ENCODE data around the gene CD207. TPM values are rescaled to one million over a fixed set of nuclear protein-coding genes. Genes with fewer than 3 reads are reported as not detected.

Gene CD207
- total and polyA plus RNA-seq, 2 experiments from 2014 or later = not detected

DNA sequence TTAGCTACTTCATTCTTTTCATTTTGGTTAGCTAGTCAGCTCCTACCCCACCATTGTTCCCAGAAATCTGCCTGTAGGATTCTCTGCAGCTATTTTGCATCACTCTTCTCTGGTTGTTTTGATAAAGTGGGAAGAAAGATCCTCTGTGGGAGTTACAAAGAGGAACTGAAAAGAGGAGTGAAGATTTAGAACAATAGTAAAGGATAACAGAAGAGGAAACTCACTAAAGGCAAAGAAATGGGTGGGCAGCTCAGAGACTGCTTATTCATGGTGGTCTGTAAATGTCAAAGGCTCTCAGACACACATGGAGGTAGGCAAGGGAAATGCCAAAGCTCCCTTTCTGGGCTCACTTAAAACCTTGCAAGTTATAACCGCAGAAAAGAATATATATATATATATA lies 17.2 kb upstream of the CD207 start (continued):
- TF ChIP-seq, protein P1, sequence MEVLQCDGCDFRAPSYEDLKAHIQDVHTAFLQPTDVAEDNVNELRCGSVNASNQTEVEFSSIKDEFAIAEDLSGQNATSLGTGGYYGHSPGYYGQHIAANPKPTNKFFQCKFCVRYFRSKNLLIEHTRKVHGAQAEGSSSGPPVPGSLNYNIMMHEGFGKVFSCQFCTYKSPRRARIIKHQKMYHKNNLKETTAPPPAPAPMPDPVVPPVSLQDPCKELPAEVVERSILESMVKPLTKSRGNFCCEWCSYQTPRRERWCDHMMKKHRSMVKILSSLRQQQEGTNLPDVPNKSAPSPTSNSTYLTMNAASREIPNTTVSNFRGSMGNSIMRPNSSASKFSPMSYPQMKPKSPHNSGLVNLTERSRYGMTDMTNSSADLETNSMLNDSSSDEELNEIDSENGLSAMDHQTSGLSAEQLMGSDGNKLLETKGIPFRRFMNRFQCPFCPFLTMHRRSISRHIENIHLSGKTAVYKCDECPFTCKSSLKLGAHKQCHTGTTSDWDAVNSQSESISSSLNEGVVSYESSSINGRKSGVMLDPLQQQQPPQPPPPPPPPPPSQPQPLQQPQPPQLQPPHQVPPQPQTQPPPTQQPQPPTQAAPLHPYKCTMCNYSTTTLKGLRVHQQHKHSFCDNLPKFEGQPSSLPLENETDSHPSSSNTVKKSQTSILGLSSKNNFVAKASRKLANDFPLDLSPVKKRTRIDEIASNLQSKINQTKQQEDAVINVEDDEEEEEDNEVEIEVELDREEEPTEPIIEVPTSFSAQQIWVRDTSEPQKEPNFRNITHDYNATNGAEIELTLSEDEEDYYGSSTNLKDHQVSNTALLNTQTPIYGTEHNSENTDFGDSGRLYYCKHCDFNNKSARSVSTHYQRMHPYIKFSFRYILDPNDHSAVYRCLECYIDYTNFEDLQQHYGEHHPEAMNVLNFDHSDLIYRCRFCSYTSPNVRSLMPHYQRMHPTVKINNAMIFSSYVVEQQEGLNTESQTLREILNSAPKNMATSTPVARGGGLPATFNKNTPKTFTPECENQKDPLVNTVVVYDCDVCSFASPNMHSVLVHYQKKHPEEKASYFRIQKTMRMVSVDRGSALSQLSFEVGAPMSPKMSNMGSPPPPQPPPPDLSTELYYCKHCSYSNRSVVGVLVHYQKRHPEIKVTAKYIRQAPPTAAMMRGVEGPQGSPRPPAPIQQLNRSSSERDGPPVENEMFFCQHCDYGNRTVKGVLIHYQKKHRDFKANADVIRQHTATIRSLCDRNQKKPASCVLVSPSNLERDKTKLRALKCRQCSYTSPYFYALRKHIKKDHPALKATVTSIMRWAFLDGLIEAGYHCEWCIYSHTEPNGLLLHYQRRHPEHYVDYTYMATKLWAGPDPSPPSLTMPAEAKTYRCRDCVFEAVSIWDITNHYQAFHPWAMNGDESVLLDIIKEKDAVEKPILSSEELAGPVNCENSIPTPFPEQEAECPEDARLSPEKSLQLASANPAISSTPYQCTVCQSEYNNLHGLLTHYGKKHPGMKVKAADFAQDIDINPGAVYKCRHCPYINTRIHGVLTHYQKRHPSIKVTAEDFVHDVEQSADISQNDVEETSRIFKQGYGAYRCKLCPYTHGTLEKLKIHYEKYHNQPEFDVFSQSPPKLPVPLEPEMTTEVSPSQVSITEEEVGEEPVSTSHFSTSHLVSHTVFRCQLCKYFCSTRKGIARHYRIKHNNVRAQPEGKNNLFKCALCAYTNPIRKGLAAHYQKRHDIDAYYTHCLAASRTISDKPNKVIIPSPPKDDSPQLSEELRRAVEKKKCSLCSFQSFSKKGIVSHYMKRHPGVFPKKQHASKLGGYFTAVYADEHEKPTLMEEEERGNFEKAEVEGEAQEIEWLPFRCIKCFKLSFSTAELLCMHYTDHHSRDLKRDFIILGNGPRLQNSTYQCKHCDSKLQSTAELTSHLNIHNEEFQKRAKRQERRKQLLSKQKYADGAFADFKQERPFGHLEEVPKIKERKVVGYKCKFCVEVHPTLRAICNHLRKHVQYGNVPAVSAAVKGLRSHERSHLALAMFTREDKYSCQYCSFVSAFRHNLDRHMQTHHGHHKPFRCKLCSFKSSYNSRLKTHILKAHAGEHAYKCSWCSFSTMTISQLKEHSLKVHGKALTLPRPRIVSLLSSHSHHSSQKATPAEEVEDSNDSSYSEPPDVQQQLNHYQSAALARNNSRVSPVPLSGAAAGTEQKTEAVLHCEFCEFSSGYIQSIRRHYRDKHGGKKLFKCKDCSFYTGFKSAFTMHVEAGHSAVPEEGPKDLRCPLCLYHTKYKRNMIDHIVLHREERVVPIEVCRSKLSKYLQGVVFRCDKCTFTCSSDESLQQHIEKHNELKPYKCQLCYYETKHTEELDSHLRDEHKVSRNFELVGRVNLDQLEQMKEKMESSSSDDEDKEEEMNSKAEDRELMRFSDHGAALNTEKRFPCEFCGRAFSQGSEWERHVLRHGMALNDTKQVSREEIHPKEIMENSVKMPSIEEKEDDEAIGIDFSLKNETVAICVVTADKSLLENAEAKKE (CRISPR knock-in tag; IDR thresholded peaks at IDR 0.05) = no peak
- TF ChIP-seq, protein P2, sequence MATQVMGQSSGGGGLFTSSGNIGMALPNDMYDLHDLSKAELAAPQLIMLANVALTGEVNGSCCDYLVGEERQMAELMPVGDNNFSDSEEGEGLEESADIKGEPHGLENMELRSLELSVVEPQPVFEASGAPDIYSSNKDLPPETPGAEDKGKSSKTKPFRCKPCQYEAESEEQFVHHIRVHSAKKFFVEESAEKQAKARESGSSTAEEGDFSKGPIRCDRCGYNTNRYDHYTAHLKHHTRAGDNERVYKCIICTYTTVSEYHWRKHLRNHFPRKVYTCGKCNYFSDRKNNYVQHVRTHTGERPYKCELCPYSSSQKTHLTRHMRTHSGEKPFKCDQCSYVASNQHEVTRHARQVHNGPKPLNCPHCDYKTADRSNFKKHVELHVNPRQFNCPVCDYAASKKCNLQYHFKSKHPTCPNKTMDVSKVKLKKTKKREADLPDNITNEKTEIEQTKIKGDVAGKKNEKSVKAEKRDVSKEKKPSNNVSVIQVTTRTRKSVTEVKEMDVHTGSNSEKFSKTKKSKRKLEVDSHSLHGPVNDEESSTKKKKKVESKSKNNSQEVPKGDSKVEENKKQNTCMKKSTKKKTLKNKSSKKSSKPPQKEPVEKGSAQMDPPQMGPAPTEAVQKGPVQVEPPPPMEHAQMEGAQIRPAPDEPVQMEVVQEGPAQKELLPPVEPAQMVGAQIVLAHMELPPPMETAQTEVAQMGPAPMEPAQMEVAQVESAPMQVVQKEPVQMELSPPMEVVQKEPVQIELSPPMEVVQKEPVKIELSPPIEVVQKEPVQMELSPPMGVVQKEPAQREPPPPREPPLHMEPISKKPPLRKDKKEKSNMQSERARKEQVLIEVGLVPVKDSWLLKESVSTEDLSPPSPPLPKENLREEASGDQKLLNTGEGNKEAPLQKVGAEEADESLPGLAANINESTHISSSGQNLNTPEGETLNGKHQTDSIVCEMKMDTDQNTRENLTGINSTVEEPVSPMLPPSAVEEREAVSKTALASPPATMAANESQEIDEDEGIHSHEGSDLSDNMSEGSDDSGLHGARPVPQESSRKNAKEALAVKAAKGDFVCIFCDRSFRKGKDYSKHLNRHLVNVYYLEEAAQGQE (IDR thresholded peaks at IDR 0.05; ENCODE audit: unreplicated experiment) = no peak
- TF ChIP-seq POLR2AphosphoS5 (IDR thresholded peaks at IDR 0.05; ENCODE audit: low read depth) = no peak
- no peak for TF ChIP-seq ZNF114 (CRISPR knock-in tag; IDR thresholded peaks at IDR 0.05)
- no peak for TF ChIP-seq JUNB (IDR thresholded peaks at IDR 0.05; ENCODE audit: unreplicated experiment)

- ATAC-seq (no peak), DNase-seq (ENCODE audit: low spot score) (no peak)
- Mint-ChIP-seq H3K36me3 (ENCODE audit: low read depth) (no peaks in the 10 kb centered on the region), H3K27ac (no peak overlapping the region), H3K9me3 (no peaks in the 10 kb centered on the region), H3K27me3 (ENCODE audit: insufficient read depth, low read depth, poor library complexity) (no peaks in the 10 kb centered on the region), H3K4me3 (no peak overlapping the region), H3K4me1 (no peaks in the 10 kb centered on the region; the same call in 2 of the 3 replicates)
- Histone ChIP-seq H3K4me1 (ENCODE audit: insufficient read depth) (no peaks in the 10 kb centered on the region), H3K79me2 (replicated peaks; ENCODE audit: insufficient read depth) (no peaks in the 10 kb centered on the region), H3K4me3 (no peak overlapping the region), H2AFZ (no peak overlapping the region), H3K4me2 (no peak overlapping the region), H3K9me2 (ENCODE audit: insufficient read depth) (no peaks in the 10 kb centered on the region), H3K36me3 (ENCODE audit: insufficient read depth) (no peaks in the 10 kb centered on the region), H3K27ac (ENCODE audit: low read depth) (no peak overlapping the region), H3K27me3 (ENCODE audit: insufficient read depth) (no peaks in the 10 kb centered on the region), H3F3A (replicated peaks; ENCODE audit: low read depth) (no peaks in the 10 kb centered on the region), H4K20me1 (replicated peaks; ENCODE audit: insufficient read depth) (no peaks in the 10 kb centered on the region; the same call in 1 of the 2 replicates)
- TF ChIP-seq, protein P1 (CRISPR knock-in tag; IDR thresholded peaks at IDR 0.05) = no peak
These were observed 16.1 kb upstream of the CD207 start for GRCh38 chr2:70851704-70852103.
